ENCODE data around the gene CAB39L. TPM values are rescaled to one million over a fixed set of nuclear protein-coding genes. Genes with fewer than 3 reads are reported as not detected.

The CAB39L gene
- total RNA-seq, 1 donor = 1.3 TPM

DNA sequence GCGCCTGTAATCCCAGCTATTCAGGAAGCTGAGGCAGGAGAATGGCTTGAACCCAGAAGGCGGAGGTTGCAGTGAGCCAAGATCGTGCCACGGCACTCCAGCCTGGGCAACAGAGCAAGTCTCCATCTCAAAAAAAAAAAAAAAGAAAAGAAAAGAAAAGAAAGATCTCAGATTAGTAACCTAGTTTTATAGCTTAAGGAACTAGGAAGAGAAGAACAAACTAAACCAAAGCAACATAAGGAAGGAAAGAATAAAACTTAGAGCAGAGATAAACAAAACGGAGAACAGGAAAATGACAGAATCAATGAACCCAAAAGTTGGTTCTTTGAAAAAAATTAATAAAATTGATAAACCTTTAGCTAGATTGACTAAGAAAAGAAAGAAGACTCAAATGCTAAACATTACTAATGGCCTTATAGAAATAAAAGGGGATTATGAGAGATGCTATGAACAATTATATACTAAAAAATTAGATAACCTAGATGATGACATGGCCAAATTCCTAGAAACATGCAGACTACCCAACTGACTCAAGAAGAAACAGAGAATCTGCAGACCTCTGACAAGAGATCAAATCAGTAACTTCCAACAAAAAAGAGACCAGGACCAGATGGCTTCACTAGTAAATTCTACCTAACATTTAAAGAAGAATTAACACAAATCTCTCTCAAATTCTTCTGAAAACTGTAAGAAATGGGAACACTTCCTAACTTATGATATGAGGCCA lies 127.9 kb downstream of the CAB39L start:
- no peak for DNase-seq (ENCODE audit: low read depth in 2 of 3, low spot score in 2 of 3)

DNA sequence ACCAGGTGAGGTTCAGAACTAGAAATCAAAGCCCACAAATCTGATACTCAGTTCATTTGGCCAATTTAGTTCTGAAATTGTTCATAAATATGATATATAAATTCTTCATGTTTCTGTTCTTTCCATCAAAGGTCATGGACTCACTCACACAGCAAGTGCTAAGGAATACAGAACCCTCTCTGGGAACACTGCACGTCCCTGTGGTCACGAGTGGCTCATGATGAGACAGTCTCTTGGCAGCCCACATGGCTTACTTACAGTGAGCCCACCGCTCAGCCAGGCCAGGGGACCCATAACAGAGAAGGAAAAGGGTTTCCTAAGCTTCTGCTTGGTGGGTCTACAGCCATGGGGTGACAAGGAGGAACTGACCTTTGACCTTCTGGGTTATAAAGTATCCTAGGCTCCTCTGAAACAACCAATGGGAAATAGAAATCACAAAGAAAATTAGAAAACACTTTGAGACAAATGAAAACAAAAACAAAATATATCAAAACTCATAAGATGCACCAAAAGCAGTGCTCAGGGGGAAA lies 128.8 kb downstream of the CAB39L start:
- no peak for DNase-seq (ENCODE audit: low read depth in 2 of 3, low spot score in 2 of 3)

DNA sequence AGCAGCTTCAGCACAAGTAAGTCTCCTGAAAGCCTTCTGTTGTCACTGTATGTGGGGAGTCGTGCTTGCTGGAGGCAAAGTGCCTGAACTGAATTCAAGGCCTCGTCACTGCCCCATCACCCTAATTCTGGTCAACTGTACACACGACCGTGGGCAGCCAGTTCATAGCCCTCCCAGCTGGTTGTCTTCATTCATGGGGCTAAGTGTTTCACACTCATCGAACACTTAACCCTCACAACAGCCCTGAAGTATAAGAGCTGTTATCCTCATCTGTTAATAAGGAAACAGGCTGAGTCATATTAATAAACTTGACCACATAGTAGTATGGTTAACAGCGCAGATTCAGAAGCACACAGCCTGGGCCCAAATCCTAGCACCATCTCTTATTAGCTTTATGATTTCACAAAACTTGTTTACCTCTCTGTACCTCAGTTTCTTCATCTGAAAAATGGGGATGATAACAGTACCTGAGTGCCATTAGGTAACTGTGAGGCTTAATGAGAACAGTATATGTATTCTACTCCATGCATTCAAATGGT lies 129.5 kb downstream of the CAB39L start:
- no peak for DNase-seq (ENCODE audit: low read depth in 2 of 3, low spot score in 2 of 3)

DNA sequence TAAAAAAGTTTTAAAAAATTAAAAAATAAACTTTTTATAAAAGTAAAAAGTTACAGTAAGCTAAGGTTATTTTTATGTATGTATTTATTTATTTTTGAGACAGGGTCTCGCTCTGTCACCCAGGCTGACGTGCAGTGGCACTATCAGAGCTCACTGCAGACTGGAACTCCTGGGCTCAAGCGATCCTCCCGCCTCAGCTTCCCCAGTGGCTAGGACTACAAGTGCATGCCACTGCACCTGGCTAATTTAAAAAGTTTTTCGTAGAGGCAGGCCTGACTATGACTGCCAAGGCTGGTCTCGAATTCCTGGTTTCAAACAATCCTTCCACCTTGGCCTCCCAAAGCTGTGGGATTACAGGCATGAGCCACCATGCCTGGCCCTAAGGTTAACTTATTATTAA lies 132.0 kb downstream of the CAB39L start:
- DNase-seq (ENCODE audit: low read depth in 2 of 3, low spot score in 2 of 3) = no peak

DNA sequence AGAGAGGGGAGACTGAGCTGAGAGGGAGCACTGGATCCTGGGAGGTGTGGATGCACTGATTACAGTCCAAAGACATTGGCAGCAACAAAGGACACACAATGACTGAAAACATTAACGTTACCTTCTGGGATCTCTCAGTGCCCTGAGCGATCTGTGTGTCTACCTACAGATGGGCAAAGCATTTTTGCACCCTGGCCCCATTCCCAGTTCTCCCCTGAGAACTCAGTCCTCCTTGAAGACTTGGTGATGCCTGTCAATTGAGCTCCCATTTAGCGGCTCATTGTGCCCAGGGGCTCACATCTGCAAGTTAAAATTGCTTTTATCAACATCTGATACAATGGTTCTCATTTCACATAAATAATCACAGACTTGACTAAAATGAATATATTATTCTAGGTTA lies 133.6 kb downstream of the CAB39L start:
- no peak for DNase-seq (ENCODE audit: low read depth in 2 of 3, low spot score in 2 of 3)

DNA sequence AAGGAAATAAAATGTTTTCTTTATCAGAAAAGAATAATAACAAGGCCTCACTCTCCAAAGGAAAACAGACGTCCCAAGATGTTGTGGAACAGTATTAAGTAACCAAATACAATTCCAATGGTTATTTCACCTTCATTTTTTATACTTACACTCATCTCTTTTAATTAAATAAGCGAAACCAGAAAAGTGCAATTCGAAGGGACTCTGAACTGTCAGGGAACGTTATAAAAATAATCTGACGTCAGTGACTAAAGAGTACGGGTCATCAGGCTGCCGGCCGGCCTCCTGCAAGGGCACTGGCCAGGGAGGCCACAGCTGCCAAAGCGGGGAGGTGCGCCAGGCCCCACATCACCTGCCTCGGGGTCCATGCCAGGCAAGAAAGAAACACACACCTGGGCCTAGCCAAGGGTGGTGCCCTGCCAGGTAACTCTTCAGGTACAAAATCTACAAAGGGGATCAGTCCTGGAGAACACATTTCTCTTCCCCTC lies 134.9 kb downstream of the CAB39L start:
- DNase-seq (ENCODE audit: low read depth in 2 of 3, low spot score in 2 of 3) = no peak

DNA sequence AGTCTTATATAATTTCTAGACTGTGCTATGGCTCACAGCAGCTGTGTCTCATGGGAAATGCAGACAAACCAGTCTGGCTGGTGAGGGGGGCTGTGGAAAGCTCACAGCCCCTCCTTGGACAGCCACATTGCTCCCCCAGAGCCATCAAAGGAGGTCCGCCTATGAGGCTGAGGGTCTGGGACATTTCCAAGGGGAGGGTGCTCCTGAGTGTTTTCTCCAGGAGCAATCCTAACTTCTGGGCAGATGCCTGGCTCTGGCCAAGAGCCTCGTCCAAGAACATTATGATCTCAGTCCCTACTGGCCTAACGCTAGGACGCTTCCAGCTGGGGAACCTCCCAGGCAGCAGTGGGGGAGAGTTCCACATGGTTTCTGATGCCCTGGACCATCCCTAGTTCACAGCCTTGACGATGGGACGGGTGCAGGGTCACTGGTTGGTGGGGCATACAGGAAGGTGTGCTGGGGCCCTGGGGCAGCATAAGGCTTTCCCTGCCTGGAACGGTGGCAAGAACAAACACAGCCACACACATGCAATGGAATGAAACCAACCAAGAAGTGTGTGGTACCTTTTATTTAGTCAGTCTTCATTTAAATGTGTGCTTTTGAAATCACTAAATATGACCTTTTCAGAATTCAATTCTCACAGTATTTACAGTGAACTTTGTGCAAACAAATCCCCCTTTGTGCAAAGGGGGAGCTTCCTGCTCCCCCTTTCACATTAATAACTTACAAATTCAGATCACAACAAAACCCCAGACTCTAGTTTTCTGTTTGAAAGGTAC lies 135.6 kb downstream of the CAB39L start:
- DNase-seq (ENCODE audit: low read depth in 2 of 3, low spot score in 2 of 3) = no peak

DNA sequence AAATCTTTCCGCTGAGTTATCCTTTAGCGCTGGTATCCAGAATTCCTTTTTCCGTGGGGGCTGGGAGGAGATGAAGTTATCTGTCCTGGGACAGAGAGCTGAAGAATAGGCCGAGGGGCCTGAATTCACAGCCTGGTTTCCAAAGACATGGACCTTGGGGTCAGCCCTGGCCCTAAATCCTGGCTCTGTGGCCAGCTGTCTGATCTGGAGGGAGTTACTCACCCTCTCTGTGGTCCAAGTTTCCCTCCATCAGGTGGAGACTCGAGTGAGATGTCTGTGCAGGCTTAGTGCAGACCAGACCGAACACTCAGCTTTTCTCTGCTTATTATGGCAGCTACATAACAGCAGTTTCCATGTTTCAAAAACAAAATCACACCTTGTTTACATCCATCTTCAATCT lies 136.5 kb downstream of the CAB39L start:
- no peak for DNase-seq (ENCODE audit: low read depth in 2 of 3, low spot score in 2 of 3)

DNA sequence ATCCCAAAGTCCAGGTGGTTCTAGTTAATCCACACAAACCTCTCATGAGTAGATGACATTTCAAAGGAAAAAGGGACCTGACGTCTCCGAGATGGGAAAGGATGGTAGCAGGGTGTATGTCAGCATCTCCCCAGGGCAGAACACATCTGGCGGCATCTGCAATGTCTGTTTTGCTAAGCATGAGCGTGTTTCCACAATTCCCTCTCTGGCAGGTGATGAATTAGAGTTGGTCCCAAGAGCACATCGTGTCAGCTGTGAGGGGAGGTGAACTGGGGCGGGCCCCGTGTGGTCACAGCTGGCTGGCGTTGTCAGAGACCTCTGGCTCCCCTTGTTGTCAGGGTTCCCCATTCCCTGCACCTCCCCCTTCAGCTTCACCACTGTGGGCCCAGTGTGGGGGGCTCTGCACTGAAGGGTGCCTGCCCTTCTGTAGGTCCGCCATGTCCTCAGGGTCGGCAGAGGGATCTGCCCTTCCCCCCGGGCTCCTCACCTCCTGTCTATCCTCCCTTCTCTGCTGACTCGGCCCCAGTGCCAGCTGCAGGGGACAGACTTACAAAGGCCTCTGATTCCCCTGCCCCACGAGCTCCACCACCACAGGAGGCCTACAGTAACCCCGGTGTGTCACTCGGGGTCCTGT lies 138.0 kb downstream of the CAB39L start:
- DNase-seq (ENCODE audit: low read depth in 2 of 3, low spot score in 2 of 3) = no peak

DNA sequence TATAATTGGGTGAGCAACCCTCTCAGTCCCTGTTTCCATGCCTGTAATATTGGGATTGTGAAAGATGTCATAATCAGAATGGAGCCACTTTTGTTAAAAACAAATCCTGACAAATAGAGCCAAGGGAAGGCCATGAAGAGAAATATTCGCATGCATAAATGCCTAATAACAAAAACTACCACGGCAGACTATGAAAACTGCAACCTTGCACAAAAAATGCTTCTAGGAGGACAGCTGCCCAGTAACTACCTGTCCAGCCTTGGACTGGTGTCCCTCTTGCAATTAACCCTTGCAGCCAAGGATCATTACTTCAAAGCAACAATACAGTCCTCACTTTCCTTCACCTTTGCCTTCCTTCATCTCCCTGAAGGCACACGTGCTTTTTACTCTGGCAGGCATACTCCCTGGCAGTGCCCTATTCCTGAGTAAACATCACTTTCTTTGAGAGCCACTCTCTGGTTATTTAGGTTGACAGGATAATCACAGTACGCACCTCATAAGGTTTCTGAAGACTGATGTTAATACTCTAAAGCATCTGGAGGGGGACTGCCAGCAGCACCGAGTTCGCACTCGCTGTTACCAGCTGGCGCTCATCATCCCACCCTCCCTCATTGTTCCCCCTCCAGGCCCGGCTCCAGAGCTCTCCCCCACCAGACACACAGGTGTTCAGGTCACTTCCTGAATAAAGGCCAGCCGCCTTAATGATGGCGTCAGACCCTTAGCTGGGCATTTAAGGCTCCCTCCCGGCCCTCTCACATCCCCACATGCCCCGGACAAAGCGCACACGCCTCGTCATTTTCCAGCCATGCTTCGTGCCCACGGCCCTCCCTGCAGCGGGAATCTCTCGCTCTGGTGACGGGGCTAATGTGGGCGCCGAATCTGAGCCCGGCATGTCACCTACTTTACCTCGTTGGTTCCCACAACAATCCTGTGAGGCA lies 138.8 kb downstream of the CAB39L start:
- DNase-seq (ENCODE audit: low read depth in 2 of 3, low spot score in 2 of 3) = no peak

DNA sequence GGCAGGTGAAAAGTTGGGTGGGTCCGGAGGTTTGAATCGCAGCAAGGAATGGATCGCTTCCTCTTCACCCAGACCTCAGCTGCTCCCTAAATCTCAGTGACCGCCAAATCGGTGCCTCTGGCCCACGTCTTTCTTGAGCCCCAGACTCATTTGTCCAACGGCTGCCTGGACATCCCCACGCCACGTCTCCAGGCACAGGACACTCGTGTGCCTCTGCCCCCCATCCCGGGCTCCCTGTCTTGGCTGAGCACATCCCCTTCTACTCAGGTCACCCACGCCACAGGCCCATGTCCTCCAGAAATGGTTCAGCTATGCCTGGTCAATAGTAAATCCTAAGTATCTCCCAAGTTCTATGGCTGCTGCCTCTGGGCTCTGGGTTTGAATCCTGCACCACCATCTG lies 139.5 kb downstream of the CAB39L start:
- no peak for DNase-seq (ENCODE audit: low read depth in 2 of 3, low spot score in 2 of 3)

DNA sequence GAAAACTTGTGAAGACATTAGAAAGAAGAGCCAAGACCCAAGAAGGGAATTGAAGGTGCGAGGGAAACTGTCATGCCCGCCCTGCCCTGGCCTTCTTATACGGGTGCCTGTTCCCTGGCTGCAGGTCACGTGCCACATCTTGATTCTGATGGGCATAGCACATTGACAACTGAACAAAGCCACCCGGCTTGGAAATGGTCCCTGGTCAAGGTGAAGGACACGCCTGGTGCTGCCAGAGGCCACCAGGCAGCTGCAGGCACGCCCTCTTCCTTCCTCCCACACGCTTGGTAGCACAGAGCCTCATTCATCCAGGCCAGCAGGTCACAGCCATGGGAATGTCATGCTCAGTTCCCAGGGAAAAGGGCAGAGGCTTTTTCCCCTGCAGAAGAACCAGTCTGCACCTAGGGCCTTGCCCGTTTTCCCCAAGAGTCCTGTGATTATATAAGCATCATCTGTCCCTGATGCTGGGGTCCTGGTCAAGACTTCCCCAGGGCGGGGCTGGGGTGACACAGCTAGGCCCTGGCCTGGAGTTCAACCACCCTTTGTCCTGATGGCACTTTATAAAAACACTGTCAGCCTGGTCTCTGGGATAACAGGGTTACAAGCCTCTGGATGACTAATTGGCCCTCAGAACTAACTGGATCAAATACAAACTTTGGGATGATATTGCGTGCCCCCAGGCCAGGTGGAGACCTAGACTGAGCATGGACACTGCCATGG lies 140.2 kb downstream of the CAB39L start:
- DNase-seq (ENCODE audit: low read depth in 2 of 3, low spot score in 2 of 3) = no peak

DNA sequence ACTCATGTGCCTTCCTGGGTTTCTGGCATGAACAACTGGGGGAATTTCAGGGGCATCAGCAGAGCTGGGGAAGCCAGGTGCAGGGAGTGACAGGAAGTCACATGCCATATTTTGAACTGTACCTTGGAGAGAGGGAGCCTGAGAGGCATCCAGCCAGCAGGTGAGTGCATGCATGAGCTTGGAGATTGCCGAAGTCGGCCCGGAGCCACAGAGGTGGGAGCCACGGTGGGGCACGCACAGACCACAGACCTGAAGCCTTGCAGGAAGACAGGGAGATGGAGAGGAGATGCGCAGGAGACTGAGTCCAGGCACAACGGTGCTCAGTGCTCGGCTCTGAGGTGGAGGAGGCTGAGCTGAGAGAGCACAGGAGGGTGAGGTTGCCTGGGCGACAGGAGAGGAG lies 141.0 kb downstream of the CAB39L start:
- no peak for DNase-seq (ENCODE audit: low read depth in 2 of 3, low spot score in 2 of 3)

DNA sequence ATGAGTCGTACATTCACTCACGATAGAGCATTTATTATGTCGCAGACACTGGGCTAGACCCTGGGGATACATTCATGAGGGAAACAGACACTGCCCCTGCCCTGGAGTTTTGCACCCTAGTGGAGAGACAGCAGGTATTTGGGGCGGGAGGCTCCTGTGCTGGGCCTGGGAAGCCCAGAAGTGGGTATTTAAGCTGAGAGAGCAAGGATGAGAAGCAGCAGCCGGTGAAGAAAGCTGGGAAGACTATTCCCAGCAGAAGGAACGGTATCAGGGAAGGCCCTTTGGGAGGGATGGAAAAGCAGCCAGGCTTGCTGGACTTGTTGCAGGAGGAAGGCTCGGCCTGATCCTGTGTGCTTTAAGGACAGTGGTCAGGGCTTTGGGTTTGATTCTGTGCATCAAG lies 141.6 kb downstream of the CAB39L start:
- DNase-seq (ENCODE audit: low read depth in 2 of 3, low spot score in 2 of 3) = no peak

DNA sequence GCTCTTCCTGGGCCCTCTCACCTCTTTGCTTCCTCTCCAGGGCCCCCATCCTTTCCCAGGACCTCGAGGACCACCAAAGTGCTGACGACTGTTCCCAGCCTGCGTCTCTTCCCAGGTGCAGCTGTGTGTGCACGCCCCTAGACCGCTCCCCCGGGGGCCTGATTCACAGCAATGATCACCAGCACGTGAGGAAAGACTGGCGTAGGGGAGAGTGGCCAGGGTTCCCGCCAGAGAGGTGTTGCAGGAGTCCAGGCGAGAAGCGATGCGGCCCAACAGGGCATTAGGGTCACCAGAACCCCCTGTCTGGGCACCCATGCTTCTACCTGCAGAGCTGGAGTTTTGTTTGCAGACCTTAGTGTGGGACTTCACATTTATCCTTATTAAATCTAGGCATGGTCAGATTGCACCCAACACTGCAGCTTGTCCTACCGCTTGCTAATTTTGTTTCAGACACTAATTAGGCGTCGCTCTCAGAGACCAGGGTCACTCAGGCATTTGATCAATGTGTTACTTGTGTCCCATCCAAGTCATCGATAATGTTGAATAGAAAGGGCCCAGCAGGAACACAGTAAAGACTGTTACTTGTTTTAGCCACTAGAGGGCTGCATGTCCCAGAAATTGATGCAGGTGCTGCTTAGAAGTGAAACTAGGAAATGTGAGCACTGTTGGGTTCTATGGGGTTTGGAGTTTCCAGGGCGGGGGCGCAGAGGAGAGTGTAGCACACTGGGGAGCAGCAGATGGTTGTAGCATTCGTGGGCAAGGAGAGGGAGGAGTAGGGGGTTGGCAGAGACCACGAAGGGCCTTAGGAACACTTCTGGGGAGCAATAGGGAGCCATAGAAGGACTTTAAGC lies 142.9 kb downstream of the CAB39L start:
- peak; percentile 47 to 81 (median 73) for DNase-seq (ENCODE audit: low read depth in 2 of 3, low spot score in 2 of 3)

DNA sequence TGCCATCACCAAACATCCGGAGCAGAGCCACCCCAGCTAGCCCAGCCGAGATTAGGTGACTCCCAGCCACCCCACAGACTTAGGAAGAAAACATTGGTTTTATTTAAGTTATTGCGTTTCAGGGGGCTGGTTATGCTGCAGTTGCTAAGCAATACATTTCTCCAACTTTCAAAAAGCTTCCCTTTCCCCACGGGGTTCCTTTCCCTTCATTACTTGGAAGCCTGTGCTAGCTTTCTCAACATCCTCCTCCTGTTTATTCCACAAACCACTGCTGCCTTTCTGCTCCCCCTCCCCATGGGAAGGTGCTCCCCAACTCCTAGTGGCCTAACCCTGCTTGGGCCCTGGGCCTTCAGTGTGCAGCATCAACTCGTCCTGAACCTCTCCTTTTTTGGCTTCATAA lies 143.6 kb downstream of the CAB39L start:
- no peak for DNase-seq (ENCODE audit: low read depth in 2 of 3, low spot score in 2 of 3)

DNA sequence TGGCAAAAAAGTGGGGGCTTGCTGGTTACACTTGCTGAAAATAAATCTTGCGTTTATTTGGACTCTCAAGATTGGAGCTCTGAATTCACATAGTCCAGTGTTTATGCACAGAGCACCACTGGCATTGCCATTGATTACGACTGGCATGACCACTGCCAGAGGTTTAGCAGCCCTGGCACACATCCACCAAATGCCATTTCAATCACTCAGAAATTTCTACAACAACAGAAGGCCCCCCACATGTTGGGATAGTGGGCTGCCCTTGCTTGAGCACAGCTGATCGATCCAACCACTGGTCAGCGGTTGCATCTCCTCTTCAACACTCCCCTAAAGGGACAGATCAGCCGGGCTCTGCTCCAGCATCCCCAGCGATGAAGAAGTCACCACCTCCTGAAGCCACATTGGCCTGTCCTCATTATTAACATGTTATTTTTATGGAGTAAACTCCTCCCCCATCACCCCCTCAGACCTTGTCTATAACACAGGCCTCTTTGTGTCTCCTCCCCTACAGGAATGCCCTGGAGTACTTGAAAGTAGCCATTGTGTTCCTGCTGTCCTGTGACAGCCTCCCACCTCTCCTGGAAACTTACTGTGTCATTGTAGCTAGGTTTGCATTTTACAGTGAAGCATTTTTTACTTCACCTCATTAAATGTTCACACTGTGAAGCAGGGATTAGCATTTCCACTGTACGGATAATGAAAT lies 144.8 kb downstream of the CAB39L start:
- DNase-seq (ENCODE audit: low read depth in 2 of 3, low spot score in 2 of 3) = no peak

DNA sequence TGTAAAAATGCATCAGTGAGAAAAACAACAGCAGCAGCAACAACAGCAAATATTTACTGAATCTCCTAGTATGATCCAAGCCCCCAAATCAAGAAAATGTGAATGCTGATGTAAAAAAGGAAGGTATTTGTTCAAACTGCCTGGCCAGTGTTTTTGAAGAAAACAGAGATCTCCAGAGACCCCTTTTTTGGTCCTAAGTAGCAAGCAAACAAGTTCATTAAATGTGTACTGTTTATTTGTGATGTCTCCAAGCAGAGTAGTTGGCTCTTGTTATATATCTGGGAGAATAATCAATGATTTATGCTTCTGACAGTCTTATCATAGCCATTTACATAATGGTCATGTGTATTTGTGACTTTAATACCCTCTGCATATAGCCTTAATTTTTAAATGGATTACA lies 145.4 kb downstream of the CAB39L start:
- no peak for DNase-seq (ENCODE audit: low read depth in 2 of 3, low spot score in 2 of 3)

Measured in hematopoietic multipotent progenitor cell (in vitro differentiated cells).